Measurements from ENCODE around the gene XXYLT1.
"Not testable (repeated sequence)": the region's sequence is repeated elsewhere in the genome, so short reads cannot be mapped to it uniquely, and the experiment has no call there.

The XXYLT1 gene

GRCh38 chr3:195096484-195097330 is 174.3 kb downstream of the XXYLT1 start:
- no peak for DNase-seq (ENCODE audit: low spot score)

- no peak for DNase-seq (ENCODE audit: low spot score)
Observed at GRCh38 chr3:195096053-195096452, 174.9 kb downstream of the XXYLT1 start.

GRCh38 chr3:195095704-195096036 is 175.3 kb downstream of the XXYLT1 start:
- DNase-seq (ENCODE audit: low spot score) = no peak

- DNase-seq (ENCODE audit: low spot score) = no peak
Observed at GRCh38 chr3:195095035-195095703, 175.8 kb downstream of the XXYLT1 start.

GRCh38 chr3:195094191-195094921 is 176.6 kb downstream of the XXYLT1 start:
- DNase-seq (ENCODE audit: low spot score) = no peak

- no peak for DNase-seq (ENCODE audit: low spot score)
Observed at GRCh38 chr3:195093731-195094130, 177.2 kb downstream of the XXYLT1 start.

- not testable (repeated sequence) for DNase-seq (ENCODE audit: low spot score)
Observed at GRCh38 chr3:195087840-195088601, 182.9 kb downstream of the XXYLT1 start.

GRCh38 chr3:195087328-195087727 is 183.6 kb downstream of the XXYLT1 start:
- no peak for DNase-seq (ENCODE audit: low spot score)

GRCh38 chr3:195086885-195087284 is 184.1 kb downstream of the XXYLT1 start:
- DNase-seq (ENCODE audit: low spot score) = no peak

- no peak for DNase-seq (ENCODE audit: low spot score)
Observed at GRCh38 chr3:195086341-195086740, 184.6 kb downstream of the XXYLT1 start.

GRCh38 chr3:195085356-195086130 is 185.4 kb downstream of the XXYLT1 start:
- DNase-seq (ENCODE audit: low spot score) = no peak

- no peak for DNase-seq (ENCODE audit: low spot score)
Observed at GRCh38 chr3:195084746-195085145, 186.2 kb downstream of the XXYLT1 start.

- DNase-seq (ENCODE audit: low spot score) = no peak
Observed at GRCh38 chr3:195083659-195084058, 187.3 kb downstream of the XXYLT1 start.

- DNase-seq (ENCODE audit: low spot score) = no peak
Observed at GRCh38 chr3:195082811-195083210, 188.1 kb downstream of the XXYLT1 start.

- DNase-seq (ENCODE audit: low spot score) = no peak
Observed at GRCh38 chr3:195081242-195081963, 189.6 kb downstream of the XXYLT1 start.

- DNase-seq (ENCODE audit: low spot score) = no peak
Observed at GRCh38 chr3:195080571-195081151, 190.3 kb downstream of the XXYLT1 start.

- no peak for DNase-seq (ENCODE audit: low spot score)
Observed at GRCh38 chr3:195080125-195080524, 190.8 kb downstream of the XXYLT1 start.

GRCh38 chr3:195079636-195080035 is 191.3 kb downstream of the XXYLT1 start:
- DNase-seq (ENCODE audit: low spot score) = no peak

- DNase-seq (ENCODE audit: low spot score) = no peak
Observed at GRCh38 chr3:195078891-195079440, 192.0 kb downstream of the XXYLT1 start.
